WI38 (cell line): ENCODE data around the gene CHIT1.

Experiments
- H3K4me3 ChIP-seq: 2 replicates; pipeline ENCODE4 v1.5.1; 2011; ENCODE audit warnings: low read depth, mild to moderate bottlenecking, control low read depth, low read length
- TF ChIP-seq, protein P1 (sequence below): IDR thresholded peaks from 2 replicates; pipeline ENCODE4 v1.5.1; 2012; ENCODE audit warnings: low read depth, mild to moderate bottlenecking, control low read depth, low read length

Gene CHIT1

DNA sequence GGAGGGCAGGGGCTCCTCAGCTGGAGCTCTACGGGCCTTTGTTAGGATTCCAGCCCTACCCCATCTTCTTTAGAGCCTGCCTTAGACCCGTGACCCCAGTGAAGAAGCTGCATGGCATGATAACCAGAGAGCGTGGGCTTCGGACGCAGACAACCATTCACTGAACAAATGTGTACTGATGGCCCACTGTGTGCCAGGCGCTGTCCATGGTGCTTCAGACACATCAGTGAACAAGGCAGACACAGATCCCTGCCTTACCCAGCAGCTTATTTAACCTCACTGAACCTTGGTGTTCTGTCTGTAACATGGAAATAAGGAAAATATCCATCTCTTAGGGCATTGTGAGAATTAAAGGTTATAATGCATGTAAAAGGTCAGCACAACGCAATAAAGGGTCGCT, 9.5 kb downstream of the CHIT1 start:
- TF ChIP-seq, protein P1, sequence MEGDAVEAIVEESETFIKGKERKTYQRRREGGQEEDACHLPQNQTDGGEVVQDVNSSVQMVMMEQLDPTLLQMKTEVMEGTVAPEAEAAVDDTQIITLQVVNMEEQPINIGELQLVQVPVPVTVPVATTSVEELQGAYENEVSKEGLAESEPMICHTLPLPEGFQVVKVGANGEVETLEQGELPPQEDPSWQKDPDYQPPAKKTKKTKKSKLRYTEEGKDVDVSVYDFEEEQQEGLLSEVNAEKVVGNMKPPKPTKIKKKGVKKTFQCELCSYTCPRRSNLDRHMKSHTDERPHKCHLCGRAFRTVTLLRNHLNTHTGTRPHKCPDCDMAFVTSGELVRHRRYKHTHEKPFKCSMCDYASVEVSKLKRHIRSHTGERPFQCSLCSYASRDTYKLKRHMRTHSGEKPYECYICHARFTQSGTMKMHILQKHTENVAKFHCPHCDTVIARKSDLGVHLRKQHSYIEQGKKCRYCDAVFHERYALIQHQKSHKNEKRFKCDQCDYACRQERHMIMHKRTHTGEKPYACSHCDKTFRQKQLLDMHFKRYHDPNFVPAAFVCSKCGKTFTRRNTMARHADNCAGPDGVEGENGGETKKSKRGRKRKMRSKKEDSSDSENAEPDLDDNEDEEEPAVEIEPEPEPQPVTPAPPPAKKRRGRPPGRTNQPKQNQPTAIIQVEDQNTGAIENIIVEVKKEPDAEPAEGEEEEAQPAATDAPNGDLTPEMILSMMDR, result no peak
- no peak overlapping the region for H3K4me3 ChIP-seq

DNA sequence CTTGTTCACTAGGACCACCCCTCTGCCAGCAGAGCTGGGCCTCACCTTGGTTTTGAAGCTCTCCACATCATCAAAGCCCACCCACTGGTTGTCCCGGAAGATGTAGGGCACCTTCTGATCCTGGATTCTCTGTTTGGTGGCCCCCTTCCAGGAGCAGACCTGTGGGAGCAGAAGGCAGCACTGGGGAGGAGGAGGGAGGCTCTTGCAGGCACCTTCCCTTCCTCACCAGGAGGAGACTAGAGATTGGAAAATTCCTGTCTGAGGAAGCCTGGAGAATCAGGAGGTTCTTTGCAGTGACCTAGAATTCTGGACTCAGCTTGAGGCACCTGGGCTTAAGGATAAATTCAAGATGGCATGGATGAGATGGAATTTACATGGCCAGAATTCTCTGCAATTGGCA, 10.3 kb downstream of the CHIT1 start:
- TF ChIP-seq, protein P1, result no peak
- no peak overlapping the region for H3K4me3 ChIP-seq

DNA sequence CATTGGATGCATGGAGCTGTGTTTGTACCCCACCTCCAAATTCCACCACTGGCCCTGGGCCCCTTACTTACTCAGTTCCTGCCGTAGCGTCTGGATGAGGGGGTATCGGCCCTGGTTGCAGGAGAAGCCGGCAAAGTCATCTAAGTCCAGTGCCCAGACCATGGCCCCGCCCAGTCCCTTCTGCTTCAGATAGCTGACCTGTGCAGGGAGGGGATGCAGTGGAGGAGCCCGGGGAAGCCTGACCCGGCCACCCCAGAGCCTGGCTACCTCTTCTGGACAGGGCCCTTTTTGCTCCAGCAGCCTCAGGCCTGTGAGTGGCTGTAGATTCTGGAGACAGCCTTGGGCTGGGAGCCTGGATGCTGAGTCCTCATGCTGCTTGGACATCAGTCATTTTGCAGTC, 11.8 kb downstream of the CHIT1 start:
- H3K4me3 ChIP-seq, result no peak overlapping the region
- TF ChIP-seq, protein P1, result no peak

DNA sequence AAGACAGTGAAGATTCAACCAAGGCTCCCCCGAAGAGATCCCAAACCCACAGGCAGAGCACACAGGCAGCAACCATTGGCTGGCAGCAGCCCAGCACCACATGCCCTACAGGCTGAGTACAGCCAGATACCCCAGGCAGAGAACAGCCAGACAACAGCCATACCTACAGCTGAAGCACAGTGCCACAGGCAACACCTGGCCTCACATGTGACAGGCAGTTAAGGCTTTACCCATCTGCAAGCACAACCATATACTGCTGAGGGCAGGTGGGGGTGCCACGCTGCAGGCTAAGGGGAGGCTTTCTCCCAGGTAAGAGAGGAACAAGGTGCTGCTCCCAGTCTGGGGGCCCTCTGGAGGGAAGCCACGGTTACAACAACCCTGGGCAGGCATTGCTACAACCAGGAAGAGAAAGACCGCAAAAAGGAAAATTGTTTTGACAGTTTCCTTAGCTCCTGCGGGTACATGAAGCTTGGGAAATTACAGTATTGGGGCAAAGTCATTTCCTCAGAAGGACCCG, 12.3 kb downstream of the CHIT1 start:
- TF ChIP-seq, protein P1, result no peak
- H3K4me3 ChIP-seq, result no peak overlapping the region

DNA sequence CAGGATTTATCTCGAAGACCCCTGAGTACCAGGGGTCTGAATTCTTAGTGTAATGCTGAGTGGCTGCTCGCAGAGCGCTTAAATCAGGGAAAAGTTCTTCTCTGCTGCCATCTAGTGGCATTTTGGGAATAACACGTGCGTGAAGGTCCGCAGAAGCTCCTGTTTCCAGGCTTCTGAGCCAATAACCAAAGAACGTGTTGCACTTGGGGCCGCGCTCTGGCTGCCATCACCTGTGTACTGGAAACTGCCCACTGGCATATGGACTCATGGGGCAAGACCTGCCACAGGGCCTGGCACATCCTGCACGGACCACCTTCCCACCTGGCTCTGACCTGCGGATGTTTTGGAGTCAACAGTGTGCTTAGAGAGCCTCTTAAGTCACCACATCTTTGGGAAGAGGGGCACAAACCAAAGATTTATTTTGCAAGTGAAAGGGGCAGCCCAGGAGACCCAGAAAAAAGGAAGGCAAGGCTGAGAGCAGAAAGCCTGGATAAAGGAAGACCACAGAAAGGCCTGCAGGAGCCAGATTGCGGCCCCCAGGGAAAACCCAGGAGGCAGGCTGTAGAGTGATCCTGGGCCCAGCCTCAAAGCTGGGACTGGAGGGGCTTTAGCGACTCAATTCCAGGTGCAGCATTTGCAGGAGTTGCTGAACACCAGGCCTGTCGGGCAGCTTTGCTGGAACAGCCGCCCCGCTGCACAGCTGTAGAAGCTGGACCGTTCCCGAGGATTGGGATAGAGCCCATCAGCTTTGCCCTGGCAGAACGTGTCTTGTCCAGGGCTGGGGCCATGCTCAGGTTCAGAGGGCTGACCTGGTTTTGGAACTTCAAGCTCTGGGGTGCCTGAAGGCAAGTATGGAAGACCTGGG, 13.0 kb downstream of the CHIT1 start:
- H3K4me3 ChIP-seq, result no peak overlapping the region
- TF ChIP-seq, protein P1, result peak; percentile 53

DNA sequence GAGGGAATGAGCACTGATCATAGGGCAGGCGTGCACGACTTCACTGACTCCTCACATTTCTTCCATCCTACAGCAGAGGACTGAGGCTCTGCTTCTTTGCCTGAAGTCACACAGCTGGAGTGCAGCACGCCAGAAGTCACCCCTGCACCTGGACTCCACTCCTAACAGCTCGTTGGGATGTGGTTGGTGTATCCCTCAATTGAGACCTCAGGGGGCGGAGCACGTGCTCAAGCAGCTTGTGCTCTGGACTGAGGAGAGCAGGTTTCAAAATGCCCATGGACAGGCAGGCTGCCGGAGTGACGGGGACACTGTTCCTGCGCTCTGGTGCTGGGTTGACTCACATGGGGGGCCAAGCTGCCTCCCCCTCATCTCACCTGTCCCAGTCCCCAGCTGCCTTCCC, 13.9 kb downstream of the CHIT1 start:
- no peak overlapping the region for H3K4me3 ChIP-seq
- TF ChIP-seq, protein P1, result no peak

DNA sequence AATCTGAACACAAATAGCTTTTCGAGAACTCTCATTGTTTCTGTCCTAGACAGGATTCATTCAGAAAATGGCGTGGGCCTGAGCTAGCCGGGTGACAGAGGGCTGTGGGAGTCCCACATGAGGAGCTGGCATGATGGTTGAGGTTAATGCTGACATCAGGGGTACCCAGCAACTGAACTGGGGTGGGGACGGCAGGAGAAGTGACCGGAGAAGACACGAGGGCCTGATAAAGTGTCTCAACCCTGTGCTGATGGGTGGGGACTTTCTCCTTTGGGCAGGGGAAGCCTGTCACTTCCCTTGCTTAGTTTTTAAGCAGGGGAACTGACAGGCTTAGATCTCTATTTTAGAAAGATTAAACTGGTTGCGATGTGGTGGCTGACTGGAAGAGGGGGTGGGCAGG, 14.6 kb downstream of the CHIT1 start:
- H3K4me3 ChIP-seq, result no peak overlapping the region
- TF ChIP-seq, protein P1, result no peak
